ENCODE data around the gene RBFOX1. TPM values are rescaled to one million over a fixed set of nuclear protein-coding genes. Genes with fewer than 3 reads are reported as not detected.

Gene RBFOX1
- total and polyA plus RNA-seq, 2 experiments from 2014 or later: 5.7 to 7.4 TPM

DNA sequence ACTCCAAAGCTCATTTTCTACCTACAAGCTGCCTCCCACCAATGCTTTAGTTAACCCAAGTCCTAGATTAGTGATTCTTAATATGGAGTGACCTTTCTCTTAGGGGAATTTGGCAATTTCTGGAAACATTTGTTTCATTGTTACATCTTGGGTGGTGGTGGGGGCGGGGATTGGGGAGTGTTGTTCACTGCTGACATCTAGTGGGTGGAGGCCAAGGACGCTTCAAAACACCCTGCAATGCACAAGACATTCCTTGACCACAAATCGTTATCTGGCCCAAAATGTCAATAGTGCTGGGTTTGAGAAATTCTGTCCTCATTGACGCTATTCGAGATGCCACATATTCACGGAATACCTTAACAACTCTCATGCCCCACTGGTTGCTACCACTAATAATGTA lies 282.9 kb downstream of the RBFOX1 start:
- no peaks in the 10 kb centered on the region for H3K36me3 ChIP-seq
- TF ChIP-seq CTCF (IDR thresholded peaks at IDR 0.05; ENCODE audit: low read depth, low read length): no peak
- no peak overlapping the region for H3K4me3 ChIP-seq
- H3K27ac ChIP-seq: no peak overlapping the region
- H3K9me3 ChIP-seq (ENCODE audit: low read depth): no peaks in the 10 kb centered on the region
- peaks cover 4% of the 10 kb centered on the region for H3K4me1 ChIP-seq (ENCODE audit: low read depth)
- no peaks in the 10 kb centered on the region for H3K27me3 ChIP-seq
- no peak for DNase-seq (ENCODE audit: low read depth in 1 of 2, low spot score in 1 of 2)

GRCh38 chr16:7624871-7625766 lies 292.5 kb downstream of the RBFOX1 start:
- DNase-seq (ENCODE audit: low read depth in 1 of 2, low spot score in 1 of 2): no peak
- H3K27me3 ChIP-seq: no peaks in the 10 kb centered on the region

DNA sequence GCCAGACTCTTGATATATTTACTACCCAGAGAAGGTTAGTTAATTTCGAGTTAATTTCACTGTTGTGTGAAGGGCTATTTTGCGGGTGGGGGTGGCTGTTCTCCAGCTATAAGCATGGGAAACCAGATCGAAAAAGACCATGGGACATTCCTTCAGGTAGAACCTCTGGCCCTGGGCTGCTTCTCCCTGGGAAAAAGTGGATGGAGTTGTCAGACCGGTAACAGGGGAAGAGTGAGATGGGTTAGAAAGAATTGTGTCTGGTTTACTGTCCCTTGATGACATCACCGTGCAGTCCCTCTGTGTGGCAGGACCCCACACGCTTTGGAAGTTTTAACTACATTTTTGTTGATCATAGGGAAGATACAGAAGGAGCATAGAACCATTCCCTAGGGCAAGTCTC lies 296.3 kb downstream of the RBFOX1 start:
- Histone ChIP-seq H3K27me3 (no peaks in the 10 kb centered on the region), H3K27ac (no peak overlapping the region)
- TF ChIP-seq CTCF (IDR thresholded peaks at IDR 0.05; ENCODE audit: low read depth, low read length): no peak

More at GRCh38 chr16:7624871-7625766, 292.5 kb downstream of the RBFOX1 start:
- Histone ChIP-seq H3K4me3 (no peak overlapping the region), H3K36me3 (no peaks in the 10 kb centered on the region), H3K27ac (no peak overlapping the region), H3K9me3 (ENCODE audit: low read depth) (no peaks in the 10 kb centered on the region), H3K4me1 (ENCODE audit: low read depth) (no peaks in the 10 kb centered on the region)
- no peak for TF ChIP-seq CTCF (IDR thresholded peaks at IDR 0.05; ENCODE audit: low read depth, low read length)

DNA sequence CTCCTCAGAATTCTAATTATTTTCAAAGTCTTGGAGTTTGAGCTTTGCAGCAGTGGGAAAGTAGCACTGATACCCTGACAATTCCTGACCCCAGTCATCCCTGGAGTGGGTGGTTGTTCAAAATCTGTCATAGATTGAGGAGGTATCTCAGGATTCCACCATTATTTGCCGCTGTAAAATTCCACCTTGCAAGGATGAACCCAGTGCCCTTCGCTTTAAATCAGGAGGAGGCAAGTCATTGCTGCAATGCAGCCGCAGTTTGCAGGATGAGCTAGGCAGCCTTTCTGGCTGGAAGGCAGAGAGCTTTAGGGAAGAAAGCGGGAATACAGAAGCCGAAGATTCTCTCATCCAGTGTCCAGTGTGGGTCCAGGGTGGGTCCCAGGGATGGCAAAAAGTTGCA lies 296.9 kb downstream of the RBFOX1 start:
- H3K27me3 ChIP-seq: no peaks in the 10 kb centered on the region
- H3K9me3 ChIP-seq (ENCODE audit: low read depth): no peaks in the 10 kb centered on the region
- H3K27ac ChIP-seq: no peak overlapping the region
- no peak overlapping the region for H3K4me3 ChIP-seq
- H3K4me1 ChIP-seq (ENCODE audit: low read depth): no peaks in the 10 kb centered on the region
- H3K36me3 ChIP-seq: no peaks in the 10 kb centered on the region
- DNase-seq (ENCODE audit: low read depth in 1 of 2, low spot score in 1 of 2): no peak
- TF ChIP-seq CTCF (IDR thresholded peaks at IDR 0.05; ENCODE audit: low read depth, low read length): no peak

More for the DNA sequence above, 296.3 kb downstream of the RBFOX1 start:
- H3K9me3 ChIP-seq (ENCODE audit: low read depth): no peaks in the 10 kb centered on the region
- no peaks in the 10 kb centered on the region for H3K36me3 ChIP-seq
- H3K4me3 ChIP-seq: no peak overlapping the region
- DNase-seq (ENCODE audit: low read depth in 1 of 2, low spot score in 1 of 2): no peak
- H3K4me1 ChIP-seq (ENCODE audit: low read depth): no peaks in the 10 kb centered on the region

DNA sequence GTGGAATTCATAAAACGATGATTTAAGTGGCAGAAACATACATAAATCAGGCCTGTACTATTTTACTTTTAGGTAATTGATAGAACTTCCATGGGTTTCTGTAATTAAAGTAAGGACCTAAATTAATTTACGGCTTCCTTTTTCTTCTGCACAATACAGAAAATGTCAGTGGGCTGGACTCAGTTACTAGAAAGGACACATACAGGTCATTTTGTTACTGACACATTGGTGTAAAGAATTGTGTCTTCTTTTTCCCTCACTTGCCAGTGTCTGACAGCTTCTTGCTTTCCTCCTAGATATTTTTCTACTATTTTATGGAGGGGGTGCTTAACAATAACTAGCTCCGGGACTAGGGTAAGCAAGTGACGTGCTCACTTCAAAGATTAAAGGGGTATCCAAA lies 304.8 kb downstream of the RBFOX1 start:
- Histone ChIP-seq H3K27me3 (no peaks in the 10 kb centered on the region), H3K27ac (no peak overlapping the region), H3K9me3 (ENCODE audit: low read depth) (no peaks in the 10 kb centered on the region), H3K4me1 (ENCODE audit: low read depth) (no peaks in the 10 kb centered on the region), H3K36me3 (no peaks in the 10 kb centered on the region), H3K4me3 (no peak overlapping the region)
- no peak for DNase-seq (ENCODE audit: low read depth in 1 of 2, low spot score in 1 of 2)
- TF ChIP-seq CTCF (IDR thresholded peaks at IDR 0.05; ENCODE audit: low read depth, low read length): no peak
